22Rv1 (cell line): Measurements from ENCODE around the gene SCGB2A2.

Experiments used
- CTCF ChIP-seq: fragments of 450-650 bp; IDR thresholded peaks from 2 replicates; pipeline ENCODE4 v1.5.1; 2017; ENCODE audit warnings: mild to moderate bottlenecking
- ZFX ChIP-seq: fragments of 450-650 bp; IDR thresholded peaks from 2 replicates; pipeline ENCODE4 v1.6.1; 2017; ENCODE audit warnings: antibody characterized with exemption, borderline replicate concordance

DNA sequence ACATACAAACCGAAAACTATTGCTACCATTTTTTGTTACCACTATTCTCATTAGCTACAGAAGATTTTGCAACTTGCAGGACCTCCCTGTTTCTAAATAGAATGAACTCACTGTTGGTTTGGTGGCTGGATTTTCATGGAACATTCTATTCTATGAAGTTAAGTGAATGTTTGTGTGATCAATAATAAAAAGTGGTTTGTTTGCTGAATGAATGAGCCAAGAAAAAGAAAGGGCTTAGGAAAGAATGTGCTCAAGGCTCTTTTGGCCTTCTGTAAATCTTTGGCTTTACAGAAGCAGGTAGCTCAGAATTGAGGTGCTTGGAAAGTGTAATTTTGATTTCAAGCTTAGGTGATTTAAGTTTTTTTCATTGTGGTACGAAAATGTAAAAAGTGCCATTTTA lies 33.8 kb upstream of the SCGB2A2 start:
- TF ChIP-seq CTCF (no peak), ZFX (no peak)
